NK-92 treated with Interleukin-12 subunit alpha and Interleukin-12 subunit beta, amount 100 ng/mL, for 24 hours (cell line): ENCODE results near the gene CNTNAP2.

Source experiments
- DNase-seq: peaks from one replicate; lab custom pipeline; 2025; lab: John Stamatoyannopoulos, UW

CNTNAP2 gene

DNA sequence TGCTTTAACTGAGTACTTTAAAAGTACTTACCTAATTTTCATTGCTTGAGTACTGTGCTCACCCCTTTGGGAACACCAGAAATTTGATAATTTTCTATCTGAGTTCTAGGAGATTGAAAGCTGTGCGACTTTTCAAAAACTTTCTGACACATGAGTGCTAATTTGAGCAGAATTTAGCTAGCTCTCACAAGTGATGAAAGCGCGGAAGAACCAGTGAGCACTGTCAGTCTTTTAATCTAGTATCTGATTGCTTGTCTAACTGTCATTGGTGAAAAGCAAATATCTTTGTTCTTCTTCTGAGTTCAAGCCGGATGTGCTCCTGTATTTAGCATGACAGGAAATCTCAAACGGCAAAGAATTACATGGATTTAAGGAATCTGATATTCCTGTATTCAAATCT lies 899.4 kb downstream of the CNTNAP2 start:
- DNase-seq = no peak

DNA sequence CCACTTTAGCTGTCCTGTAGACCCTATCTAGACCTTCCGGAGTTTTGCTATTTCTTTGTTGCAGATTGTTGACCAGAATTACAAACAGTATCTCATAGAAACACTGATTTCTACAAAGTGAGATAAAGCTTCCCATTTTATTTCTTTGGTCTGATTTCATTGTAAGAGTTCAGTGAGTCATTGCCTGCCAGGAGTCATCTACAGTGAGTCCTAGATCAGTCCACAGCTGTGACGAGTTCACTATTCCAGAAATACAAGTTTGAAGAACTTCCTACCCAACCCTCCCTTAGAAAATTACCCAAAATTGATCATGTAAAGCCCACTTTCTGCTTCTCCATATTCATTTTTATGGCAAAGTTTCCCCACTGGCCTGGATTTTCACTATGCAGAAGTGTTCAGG lies 905.5 kb downstream of the CNTNAP2 start:
- DNase-seq = no peak

DNA sequence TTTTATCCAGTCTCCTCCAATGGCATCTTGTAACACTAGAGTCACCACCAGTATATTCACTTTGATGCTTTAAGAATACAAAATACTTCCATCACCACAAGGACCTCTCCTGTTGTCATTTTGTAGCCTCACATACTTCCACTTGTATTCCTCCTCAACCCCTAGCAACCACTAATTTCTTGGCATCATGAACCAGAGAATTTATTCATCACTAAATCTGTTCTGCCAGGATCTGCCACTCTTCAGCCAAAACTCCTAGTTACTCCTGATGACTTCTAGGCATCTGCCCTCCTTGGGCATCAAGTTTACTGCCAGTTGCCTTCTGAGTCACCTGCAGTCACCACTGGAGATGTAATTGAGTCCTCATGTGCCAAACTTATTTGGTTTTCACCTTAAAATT lies 906.8 kb downstream of the CNTNAP2 start:
- no peak for DNase-seq

DNA sequence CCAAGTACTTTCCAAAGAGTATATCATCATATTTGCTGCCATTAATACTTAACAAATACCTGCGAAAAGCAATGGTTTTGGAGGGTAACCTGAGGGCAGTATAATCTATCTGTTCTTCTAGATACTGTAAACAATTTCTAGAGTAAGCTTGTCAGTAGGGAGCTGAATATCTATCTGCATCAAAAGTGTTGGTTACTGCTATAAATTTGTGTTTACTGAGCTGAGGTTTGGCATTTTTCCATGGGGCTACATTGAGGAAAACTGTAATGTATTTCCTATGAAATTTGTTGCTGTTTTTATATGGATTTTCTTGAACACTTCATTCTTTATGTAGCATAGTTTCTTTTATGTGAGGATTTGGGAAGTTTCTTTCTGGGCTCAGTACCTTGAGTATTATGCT lies 913.4 kb downstream of the CNTNAP2 start:
- no peak for DNase-seq

DNA sequence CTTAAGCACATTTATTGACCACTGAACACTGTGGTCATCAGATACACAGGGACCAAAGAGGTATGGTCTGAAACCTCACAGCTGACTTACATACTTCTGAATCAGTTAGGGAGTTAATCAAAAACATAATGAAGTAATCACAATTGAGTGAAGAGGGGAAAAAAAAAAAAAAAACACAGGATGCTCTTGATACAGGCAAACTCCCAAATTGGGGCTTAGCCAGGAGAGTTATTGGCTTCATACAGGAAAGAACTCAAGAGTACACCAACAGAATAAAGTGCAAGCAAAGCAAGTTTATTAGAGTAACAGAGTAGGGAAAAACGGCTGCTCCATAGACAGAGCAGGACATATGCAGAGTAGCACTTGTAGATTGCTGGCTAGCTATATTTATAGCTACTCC lies 917.0 kb downstream of the CNTNAP2 start:
- no peak for DNase-seq

DNA sequence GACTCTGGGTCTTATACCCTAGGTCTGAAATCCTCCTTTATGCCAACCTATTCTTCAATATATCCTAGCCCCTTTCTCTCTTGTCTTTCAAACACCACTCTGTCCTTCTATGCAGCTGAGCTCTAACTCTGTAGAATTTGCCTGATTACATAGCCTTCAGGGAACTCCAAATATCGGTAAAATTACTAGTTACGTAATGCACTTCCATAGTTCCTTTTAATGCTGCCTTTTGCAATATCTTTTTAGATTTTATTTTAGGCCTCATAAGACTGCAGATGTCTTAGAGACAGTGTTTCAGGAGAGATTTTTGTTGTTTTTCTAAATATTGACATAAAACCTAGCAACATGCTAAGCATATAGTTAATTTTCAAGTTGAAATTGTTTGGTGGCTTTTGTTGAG lies 924.8 kb downstream of the CNTNAP2 start:
- no peak for DNase-seq

DNA sequence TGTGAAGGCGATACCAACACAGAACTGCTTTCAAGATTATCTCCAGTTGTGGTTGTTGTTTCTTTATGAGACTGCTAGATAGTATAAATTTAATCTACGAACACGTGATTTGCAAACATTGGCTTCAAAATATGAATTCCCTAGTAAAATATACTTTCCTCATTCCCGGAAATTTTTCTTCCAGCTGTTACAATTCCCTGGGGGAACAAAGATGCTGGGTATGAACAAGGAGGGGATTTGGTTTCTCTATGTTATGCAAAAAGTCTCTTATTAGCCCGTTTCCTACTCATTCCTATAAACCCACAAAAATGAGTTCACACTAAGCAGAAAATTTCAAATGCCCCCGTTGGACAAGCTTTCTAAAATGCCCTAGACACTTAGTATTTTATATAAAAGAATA lies 928.3 kb downstream of the CNTNAP2 start:
- no peak for DNase-seq

DNA sequence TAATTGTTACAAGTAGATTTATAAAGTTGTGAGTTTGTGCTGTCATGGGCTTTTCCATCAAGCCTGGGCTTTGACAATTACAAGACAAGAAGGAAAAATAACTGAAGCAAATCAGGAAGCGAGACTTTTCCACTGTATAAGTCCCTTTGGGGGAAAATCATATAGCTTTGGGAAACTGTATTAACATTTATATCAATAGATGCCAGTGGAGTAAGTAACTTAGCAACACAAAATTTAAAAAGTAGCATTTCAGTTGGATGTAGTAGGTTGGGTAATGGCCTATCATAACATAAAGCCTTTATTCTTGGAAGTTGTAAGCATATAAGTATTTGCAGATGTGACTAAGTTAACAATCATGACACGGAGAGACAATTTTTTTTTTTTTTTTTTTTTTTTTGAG lies 931.1 kb downstream of the CNTNAP2 start:
- DNase-seq = no peak

DNA sequence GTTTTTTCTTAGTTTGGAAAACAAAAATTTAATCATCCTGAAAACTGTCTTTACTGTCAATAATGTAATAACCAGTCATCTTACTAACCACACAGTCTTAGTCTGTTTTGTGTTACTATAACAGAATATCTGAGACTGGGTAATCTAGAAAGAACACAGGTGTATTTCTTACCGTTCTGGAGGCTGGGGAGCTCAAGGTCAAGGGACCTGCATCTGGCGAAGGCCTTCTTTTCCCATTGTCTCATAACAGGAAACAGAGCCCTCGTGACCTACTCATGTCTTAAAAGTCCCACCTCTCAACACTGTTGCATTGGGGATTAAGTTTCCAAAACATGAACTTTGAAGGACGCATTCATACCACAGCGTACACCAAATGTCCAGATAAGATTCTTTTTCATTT lies 932.3 kb downstream of the CNTNAP2 start:
- no peak for DNase-seq

DNA sequence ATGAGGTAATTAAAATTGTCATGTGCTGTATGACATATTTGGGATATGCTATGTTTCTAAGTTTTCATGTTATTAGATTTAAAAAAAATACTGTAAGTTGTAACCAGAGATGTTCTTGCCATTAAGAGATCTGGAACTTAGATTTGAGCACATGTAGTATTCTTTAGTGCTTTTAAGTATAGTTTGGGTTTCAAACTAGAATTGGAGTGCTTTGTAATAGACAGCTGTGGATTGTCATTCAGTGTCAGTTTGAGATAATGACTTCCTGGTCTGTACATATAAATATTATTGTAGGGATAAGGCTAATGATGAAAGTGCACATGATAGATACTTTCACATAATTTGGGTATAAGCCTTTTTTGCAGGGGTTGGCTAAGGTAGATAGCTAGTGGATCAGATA lies 936.2 kb downstream of the CNTNAP2 start:
- no peak for DNase-seq

DNA sequence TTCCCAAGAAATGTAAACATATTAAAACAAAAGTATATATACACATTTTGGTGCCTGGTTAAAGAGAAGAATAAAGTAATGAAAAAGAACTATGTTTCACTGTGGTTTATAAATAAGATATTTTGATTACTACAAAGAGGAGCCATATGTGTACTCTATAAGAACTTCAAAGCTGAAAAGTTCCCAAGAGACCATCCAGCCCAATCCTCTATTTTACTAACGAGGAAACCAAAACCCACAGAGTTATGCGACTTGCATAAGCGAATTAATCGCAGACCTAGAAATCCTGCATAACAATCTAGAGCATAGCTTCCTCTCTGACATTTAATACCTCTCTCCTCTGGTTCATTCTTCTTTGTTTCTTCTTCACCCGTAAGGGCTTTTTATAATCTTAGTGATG lies 937.1 kb downstream of the CNTNAP2 start:
- no peak for DNase-seq

DNA sequence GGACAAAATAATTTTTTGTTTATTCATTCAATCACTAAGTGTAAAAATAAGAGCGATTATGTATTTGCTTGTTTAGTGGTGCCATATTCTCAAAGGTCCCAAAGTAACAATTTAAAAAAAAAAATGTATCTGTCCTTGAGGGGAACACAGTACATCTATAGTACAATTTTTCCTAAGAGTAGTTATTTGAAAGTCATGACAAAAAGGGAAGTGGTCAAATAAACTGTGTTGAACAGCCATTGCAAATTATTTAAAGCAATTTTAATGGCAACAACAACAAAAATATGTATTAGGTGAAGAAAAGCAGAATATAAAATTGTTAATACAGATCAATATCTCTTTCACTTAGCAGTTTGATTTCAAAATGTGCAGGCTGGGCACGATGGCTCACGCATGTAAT lies 943.5 kb downstream of the CNTNAP2 start:
- DNase-seq = no peak

DNA sequence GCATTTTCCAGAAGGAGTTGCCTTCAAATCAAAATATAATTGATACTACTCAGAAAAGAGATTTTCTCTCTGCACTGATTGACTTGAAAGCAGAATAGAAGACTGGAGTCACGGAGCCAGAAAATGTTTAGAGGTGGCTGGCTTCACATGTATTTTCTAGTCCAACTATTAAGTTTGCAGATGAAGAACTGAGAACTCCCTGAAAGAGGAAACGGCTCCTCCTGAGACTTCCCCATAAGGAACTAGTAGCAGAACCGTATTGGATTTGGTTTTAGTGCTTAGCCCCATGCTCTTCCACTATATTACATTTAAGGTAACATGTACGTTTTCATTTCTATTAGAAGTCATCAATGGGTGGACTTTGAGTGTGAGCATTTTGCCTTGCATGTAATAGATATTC lies 946.3 kb downstream of the CNTNAP2 start:
- no peak for DNase-seq

DNA sequence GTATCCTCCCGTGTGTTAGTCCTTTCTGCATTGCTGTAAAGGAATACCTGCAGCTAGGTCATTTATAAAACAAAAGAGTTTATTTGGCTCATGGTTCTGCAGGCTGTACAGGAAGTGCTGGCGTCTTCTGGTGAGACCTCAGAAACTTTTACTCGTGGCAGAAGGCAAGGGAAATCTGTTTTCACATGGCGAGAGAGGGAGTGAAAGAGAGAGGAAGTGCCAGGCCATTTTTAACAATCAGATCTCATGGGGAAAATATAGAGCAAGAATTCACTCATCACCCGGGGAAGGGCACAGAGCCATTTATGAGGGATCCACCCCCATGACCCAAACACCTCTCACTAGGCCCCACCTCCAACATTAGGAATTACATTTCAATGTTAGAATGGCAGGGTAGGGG lies 952.2 kb downstream of the CNTNAP2 start:
- DNase-seq = no peak

DNA sequence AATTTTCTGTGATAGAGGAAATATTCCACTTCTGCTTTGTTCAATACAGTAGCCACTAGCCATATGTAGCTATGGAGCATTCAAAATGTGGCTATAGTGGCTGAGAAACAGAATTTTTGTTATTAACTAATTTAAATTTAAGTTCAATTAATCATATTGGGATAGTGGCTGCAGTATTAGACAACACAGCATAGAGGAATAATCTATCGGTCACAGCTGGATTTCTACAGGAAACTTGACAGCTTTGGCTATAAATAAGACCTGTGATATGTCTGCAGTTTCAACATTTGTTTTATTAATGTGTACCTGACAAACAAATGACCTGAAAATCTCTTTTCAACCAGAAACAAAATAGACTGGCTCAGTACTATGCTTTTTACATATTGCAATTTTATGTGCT lies 953.2 kb downstream of the CNTNAP2 start:
- DNase-seq = no peak

DNA sequence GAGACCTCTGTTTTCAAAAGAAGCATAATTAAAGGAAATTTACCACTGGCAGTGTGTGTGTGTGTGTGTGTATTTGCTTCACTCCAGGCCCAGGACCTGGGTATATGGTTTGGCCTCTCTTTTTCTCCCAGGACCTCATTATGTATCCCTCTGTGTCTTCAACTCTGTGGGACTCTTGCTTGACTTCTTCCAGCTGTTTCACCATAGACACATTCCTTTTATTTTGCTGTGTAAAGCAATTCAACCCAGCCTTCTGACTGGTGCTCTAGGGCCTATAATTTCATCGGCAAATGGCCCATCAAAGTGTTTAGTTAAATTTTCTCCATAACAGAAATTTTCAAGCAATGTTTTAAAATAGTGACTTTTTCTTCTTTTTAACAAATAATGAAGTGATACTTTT lies 954.3 kb downstream of the CNTNAP2 start:
- DNase-seq = no peak

DNA sequence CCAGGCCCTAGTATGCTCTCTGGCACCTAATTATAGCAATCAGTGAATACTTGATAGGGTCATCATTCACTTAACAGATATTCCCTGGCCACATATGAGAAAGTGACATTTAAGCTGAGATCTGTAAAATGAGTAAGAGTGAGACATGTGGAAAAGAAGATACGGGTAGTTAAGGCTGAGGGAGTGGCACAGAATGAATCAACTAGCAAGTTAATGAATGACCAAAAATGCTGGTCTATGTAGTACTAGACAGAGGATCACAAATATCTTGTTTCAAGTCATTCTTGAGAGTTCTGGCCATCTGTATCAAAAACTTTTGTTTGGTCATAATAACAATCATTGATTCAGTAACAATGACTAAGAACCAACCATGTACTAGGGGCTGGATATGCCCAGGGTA lies 954.9 kb downstream of the CNTNAP2 start:
- DNase-seq = no peak

DNA sequence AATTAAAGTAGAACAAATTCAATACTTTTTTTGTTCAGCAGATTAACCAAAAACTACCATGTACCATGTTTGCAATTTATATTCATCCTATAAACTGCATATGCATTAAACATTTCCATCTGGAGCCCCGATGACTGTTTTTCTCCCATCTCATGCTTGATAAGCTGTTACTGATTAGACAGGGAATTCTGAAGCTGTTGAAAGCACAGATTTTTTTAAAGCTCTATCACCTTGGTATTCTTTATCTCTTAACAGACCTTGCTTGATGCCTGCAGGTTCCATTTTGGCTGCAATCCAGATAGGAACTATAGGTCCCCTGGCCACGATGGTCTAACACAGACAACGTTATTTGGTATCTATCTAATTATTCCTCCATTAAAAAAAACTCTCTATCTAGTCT lies 961.7 kb downstream of the CNTNAP2 start:
- DNase-seq = no peak

DNA sequence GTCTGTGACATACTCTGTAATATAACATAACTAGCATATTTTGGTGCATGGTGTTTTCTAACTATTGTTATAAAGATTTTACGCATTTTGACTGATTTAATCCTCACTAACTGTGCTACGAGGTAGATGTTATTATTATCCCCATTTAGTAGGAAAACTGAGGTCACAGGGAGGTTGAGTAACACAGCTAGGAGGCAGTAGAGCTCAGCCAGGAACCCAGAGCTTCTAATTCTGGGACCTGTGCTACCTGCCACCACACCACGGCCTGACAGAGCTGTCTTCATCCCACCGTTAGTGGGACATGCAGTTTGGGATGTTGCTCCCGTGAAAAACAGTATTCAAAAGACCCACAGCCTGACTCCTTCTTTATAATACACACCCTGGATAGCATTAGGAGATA lies 962.5 kb downstream of the CNTNAP2 start:
- no peak for DNase-seq

DNA sequence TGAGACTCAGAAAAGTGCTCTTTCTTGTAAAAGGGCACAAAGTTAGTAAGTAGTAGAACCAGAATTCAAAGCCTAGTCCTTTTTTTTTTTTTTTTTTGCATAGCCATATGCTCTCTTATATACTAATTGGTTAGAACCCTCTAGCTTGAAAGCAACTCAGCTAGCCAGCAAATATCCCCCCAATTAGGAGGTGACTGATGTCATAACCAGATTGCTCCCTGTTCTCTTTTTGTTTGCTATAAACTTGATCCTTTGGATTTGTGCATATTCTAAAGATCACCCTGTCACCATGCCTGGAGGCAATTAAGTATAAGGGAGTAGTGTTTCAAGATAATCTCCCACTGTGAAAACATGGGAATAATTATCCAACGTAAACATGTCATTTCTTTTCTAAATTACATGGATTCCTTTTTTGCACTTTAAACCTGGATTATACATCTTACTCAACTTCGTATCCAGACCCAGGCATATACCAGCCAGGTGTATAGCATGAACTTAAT lies 963.4 kb downstream of the CNTNAP2 start:
- no peak for DNase-seq

DNA sequence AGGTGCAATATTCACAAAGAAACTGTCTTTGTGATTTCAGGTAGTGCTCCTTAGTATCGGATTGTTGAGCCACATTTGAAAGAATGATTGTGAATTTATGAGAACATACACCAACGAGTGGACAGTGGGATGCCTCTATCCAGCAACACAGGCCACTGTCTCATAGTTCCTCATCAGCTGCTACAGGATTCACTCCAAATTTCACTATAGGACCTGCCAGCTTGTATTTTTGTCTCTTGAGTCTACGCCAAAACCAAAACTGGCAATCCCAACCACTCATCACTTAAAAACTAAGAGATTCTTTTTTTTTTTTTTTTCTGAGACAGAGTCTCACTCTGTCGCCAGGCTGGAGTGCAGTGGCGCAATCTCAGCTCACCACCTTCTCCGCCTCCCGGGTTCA lies 964.5 kb downstream of the CNTNAP2 start:
- no peak for DNase-seq

DNA sequence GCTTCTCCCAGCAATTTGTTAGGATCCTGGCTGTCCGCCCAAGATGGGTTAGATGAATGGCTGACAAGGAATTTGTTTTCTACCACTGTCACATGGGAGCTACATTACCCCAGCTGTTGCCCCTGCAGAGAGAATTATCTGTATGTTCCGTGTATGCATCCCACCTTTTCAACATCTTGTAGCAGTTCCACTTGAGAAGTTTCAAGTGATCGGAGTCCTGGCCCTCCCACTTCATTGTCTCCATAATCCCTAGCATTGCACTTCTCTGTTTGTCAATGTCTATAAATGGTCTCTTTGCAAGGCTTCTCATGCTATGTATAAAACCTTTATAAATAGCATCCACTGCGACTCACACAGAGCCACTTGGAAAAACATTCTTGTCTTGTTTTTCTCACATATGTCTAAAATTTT lies 972.5 kb downstream of the CNTNAP2 start:
- DNase-seq = no peak

DNA sequence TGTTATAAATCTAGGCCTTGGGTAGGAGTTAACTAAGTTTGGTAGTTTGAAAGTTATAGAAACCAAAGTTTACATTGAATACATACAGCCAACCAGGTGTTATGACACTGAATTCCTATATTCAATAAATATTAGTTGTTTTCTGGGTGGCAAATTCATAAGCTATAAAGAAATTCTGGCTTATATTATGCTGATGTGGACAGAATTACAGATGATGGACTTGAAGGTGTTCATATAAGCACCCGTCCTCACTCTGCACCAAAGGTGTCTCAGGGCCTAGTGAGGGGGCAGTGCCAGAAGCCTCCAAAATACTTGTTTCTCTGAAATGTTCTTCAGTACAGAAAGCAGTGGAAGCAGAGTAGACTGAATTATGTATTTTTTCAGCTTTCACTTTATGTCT lies 973.0 kb downstream of the CNTNAP2 start:
- DNase-seq = no peak

DNA sequence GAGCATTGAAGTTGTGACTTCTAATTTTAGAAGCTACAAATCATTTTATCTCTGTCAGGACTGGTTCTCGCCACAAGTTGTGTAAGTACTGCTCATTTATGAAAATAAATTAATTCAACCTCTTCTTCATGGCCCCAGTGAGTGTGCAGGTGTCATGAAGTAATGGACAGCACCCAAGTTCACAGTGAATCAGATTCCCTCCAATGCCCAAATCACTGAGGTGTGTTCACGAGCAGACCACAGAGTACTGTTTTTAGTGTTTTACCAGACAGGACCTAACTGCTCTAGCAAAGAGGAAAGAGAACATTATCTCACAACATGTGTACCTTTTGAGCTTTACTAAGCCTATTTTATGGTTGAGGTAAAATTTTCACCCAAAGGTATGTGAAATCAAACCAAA lies 980.0 kb downstream of the CNTNAP2 start:
- DNase-seq = no peak

DNA sequence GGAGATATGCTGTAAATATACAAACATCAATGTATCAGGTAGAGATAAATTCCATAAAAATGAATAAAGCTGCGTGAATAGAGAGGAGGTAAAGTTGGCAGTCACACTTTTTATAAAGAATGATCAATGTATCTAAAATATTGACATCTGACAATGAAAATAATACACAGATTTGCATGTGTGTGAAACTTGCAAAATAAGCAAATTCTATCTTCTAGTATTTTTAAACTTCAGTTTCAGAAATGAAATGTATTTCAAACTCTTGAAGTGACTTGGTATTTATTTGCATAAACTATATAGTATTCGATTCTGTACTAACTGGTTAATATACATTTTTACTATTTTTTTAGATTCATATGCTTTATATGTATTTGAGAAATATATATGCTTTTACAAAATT lies 986.6 kb downstream of the CNTNAP2 start:
- DNase-seq = no peak
